HUDEP-2 (cell line): ENCODE measurements around the gene POU6F1.
"Not testable (repeated sequence)": the region's sequence is repeated elsewhere in the genome, so short reads cannot be mapped to it uniquely, and the experiment has no call there.

Experiments
- DNase-seq, 76 experiments: peaks; one replicate each; lab custom pipeline; 2025; ENCODE audit not compliant: unreplicated experiment in 76 of 76; lab: John Stamatoyannopoulos, UW

Gene POU6F1, protein sequence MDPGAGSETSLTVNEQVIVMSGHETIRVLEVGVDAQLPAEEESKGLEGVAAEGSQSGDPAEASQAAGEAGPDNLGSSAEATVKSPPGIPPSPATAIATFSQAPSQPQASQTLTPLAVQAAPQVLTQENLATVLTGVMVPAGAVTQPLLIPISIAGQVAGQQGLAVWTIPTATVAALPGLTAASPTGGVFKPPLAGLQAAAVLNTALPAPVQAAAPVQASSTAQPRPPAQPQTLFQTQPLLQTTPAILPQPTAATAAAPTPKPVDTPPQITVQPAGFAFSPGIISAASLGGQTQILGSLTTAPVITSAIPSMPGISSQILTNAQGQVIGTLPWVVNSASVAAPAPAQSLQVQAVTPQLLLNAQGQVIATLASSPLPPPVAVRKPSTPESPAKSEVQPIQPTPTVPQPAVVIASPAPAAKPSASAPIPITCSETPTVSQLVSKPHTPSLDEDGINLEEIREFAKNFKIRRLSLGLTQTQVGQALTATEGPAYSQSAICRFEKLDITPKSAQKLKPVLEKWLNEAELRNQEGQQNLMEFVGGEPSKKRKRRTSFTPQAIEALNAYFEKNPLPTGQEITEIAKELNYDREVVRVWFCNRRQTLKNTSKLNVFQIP

DNA sequence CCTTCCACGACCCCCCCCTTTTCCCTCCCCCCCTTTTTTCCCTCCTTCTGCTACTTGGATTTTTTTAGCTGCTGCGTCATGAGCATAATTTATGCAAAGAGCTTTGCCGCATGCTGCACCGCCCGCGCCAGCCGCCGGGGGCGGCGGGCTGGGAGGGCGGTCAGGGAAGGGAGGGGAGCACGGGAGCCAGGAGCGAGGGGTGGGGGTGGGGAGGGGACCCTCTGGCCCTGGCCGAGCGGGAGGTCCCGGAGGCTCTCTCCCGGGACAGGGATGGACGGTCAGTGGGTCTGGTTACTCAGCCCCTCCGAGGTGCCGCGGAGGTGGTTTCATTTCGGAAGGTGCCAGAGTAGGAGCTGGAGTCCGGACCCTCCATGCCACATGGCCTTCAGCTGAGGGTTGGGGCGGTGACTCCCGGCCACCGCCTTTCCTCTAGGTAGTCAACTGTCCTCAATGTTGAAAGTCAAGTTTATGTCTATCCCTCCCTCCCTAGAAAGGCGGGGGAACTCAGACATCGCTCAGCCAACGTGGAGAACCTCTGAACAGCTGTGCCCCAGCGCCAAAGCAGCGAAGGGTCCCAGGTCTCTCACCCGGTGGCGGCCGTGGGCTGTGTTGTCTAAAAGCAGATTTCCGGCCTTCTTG is at the start of gene POU6F1:
Gene POU6F1, minus strand, starts transcription at position 95 of the 639 bp plus-strand sequence. CDS start 11,226 bp downstream, outside the sequence.
- peak in 72 of 76 experiments; percentile 12 to 83 (median 58) for DNase-seq

DNA sequence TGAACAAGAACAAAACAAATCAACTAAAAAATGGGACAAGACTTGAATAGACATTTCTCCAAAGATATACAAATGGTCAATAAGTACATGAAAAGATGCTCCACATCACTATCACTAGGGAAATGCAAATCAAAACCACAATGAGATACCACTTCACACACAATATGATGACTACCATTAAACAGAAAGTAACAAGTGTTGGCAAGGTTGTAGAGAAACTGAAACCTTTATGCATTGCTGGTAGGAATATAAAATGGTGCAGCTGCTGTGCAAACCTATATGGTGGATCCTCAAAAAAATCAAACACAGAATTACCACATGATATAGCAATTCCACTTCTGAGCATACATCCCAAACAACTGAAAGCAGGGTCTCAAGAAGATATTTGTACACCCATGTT is 47.2 kb upstream of the POU6F1 start:
- DNase-seq = no peak

DNA sequence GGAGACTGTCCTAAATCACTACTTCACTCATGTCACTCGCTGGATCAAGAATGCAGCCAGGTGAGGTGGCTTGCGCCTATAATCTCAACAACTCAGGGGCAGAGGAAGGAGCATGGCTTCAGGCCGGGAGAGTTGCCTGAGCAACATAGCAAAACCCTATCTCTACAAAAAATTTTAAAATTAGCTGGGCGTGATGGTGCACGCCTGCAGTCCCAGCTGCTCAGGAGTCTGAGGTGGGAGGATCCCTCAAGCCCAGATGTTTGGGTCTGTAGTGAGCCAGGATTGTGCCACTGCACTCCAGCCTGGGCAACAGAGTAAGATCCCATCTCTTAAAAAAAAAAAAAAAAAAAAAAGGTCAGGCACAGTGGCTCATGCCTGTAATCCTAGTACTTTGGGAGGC is 46.4 kb upstream of the POU6F1 start:
- DNase-seq = no peak

DNA sequence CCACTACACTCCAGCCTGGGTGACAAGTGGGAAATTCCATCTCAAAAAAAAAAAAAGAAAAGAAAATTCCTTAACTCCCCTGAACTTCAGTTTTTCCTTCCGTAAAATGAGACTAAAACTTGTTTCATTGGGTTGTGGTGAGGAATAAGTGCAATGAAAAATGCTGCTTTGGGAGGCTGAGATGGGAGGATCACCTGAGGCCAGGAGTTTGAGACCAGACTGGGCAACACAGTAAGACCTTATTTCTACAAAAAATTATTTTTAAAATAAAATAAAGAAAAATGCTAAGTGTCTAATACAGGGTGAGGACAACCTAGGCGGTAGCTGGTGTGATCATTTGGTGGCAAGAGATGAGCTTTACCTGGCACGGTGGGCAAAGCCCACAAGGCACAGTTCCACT is 45.5 kb upstream of the POU6F1 start:
- no peak for DNase-seq

DNA sequence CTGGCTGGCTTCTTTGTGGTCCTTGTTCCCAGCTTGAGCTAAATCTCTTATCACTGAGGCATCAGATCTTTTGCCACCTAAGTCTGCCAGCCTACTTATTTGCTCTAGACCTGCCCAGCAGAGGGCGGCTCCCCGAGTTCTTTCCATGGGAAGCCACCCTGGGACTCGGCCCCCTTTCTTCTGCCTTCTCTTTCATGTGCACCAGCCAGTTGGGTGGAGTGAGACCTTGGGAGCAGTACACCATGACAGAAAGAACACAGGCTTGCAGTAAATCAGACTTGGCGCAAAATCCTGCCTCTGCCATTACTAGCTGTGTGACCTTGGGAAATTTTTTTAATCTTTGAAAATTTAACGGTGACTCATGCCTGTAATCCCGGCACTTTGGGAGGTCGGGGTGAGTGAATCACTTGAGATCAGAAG is 44.9 kb upstream of the POU6F1 start:
- DNase-seq = peak in 22 of 76 experiments; percentile 9 to 36 (median 17)

DNA sequence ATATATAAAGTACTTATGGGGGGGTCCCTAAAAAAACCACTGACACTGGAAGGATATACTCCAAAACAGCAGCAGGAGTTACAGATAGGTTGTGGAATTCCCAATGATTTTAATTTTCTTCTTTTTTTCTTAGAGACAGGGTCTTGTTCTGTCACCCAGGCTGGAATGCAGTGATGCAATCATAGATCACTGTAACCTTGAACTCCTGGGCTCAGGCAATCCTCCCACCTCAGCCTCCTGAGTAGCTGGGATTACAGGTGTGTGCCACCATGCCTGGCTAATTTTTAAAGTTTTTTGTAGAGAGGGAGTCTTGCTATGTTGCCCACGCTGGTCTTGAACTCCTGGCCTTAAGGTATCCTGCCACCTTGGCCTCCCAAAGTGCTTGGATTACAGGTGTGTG is 41.7 kb upstream of the POU6F1 start:
- not testable (repeated sequence) for DNase-seq

DNA sequence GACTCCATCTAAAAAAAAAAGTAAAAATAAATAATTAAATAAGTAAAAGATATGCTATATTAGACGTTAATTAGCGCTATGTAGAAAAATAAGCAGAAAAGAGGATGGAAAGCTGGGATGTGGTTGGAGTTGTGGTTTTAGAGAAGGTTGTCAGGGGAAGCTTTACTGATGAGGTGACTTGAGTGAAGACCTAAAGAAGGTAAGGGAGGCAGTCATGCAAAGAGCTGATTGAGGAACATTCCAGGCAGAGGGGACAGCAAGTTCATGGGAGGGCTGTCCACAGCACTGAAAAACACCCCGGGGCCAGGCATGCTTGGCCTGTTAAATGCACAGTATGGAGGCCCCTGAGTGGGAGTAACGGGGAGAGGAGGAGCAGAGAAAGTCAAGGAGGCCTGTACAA is 36.7 kb upstream of the POU6F1 start:
- no peak for DNase-seq

DNA sequence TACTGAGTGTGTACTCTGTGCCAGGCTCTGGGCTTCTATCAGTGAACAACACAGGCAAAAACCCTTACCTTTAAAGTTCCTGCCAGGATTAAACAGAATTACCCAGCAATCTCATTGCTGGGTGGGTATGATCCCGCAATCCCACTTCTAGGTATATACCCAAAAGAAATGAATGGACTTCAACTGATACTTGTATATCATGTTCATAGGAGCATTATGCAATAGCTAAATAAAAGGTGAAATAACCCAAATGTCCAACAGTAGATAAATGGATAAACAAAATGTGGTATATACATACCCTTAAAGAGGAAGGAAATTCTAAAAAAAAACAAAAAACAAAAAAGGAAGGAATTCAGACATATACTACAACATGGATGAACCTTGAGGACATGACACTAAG is 35.4 kb upstream of the POU6F1 start:
- no peak for DNase-seq

DNA sequence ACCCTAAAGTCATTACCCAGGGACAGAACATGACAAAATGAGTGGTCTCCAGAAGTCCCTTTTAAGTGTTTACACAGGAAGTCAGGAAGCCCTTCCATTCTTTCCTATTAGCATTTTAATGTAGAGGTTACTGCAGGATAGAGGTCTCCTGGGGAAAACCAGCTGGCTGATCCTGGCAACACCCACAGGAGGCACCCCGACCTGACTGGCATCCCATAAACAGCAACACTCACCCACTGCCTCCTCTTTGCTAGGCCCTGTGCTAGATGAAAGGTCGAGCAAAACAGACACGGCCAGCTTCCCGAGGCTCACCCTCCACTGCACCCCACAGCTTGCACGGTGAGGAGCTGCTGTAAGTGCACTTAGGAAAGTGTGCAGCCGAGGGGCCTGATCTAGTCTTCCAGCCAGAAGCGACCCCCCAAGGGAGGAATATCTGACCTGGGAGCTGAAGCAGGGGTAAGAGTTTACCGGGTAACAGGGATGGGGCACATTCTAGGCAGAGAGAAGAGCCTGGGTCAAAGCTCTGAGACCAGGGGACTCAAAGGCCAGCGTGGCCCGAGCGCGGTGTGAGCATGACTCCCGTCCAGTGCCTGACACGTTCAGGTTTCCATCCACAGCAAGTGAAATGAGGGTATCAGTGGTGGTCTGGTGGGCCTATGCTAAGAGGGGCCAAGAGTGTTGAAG is 29.8 kb upstream of the POU6F1 start:
- no peak for DNase-seq

DNA sequence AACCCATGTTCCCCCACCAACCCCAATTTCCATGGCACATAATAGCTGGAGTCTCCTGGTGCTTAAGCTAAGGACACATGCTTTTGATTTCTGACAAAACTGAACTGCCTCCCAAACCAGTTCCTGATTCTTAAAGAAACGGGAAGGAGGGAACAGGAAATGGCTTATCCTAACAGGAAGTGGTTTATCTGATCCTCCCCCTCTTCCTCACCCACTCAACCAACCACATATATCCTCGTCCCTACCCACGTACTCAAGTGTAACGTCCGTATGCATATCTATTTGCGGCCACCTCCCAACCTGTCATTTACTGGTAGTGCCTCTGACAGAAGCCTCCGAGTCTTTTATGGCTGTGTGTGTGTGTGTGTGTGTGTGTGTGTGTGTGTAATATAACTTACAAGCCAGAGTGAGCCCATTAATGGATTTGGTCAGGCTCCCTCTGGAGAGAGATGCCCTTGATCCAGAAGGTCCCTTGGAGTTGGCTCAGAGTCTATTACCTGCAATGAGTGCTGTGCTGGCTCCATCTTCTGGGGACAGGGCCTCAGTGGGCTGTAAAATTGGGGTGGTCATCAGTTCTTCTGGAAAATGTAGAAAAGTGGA is 28.5 kb upstream of the POU6F1 start:
- peak in 68 of 76 experiments; percentile 15 to 89 (median 56) for DNase-seq

DNA sequence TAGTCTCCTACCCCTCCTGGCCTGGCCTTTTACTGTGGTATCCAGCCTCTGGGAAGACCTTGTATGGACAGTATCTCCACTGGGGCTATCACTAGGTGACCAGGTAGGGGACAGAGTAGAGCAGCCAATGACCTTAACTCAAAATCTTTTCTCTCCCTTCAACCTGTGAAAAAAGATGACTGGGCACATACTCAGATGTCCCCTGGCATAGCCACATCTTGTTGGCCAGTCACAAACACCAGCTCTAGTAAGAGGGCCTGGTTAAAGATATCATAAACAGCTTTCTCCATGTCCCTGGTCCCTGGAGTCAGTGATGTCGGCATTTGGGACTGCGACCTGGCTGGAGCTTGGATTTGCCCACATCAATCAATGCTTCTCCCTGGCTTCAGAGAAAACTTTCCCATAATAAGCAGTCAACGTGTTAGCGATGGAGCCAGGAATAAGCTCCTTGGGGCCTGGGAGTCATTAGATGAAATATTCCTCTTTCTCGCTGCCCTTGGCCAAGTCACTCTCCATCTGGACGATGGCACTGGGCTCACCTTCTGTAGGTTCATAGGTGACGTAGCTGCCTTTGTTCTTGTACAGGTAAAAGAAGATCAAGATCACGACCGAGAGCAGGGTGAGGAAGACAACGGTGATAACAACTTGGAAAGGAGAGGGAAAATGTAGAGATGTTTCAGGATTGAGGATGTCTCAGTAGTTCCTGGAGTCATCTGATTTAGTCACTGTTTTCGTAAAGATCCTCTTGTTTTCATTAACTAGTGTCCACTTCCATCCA is 27.8 kb upstream of the POU6F1 start:
- DNase-seq = no peak

DNA sequence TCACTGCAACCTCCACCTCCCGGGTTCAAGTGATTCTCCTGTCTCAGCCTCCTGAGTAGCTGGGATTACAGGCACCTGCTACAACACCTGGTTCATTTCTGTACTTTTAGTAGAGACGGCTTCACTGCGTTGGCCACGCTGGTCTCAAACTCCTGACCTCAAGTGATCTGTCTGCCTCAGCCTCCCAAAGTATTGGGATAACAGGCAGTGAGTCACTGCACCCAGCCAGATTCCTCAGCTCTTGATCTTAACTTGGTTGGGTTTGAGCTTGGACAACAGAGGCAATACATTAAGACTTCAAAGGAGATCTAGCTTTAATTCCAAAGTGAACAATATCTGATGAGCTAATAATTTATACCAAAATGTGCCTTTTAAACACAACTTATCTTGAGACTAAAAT is 26.4 kb upstream of the POU6F1 start:
- no peak for DNase-seq

DNA sequence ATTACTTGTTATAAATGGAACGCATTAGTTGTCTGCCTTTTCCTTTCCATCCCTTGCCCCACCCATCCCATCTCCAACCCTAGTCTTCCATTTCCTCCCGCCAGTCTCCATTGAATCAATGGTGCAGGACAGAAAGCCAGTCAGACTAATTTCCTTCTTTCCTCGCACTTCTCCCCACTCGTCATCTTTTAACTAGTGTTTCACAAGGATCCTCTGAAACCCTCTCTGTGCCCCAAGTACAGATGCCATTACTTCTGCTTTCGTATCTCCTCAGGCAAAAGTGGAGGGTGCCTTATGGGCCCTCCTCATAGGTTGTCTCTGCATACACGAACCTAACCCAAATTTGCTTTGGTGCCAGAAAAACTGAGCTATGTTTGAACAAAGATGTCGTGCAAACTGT is 25.0 kb upstream of the POU6F1 start:
- DNase-seq = no peak

DNA sequence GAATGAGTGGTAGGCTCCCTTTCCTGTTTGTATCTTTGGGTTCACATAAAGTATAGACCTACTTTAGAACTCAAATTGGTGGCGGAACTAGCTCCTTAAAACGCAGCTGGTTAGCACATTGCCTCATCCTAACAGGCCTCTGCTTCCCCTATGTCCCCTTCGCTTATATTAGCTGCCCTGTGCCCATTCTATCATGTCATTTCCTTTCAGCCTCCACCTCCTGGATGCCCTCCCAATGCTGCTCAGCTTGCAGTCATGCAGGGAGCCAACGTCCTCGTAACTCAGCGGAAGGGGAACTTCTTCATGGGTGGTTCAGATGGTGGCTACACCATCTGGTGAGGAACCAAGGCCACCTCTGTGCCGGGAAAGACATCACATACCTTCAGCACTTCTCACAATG is 24.3 kb upstream of the POU6F1 start:
- DNase-seq = no peak

DNA sequence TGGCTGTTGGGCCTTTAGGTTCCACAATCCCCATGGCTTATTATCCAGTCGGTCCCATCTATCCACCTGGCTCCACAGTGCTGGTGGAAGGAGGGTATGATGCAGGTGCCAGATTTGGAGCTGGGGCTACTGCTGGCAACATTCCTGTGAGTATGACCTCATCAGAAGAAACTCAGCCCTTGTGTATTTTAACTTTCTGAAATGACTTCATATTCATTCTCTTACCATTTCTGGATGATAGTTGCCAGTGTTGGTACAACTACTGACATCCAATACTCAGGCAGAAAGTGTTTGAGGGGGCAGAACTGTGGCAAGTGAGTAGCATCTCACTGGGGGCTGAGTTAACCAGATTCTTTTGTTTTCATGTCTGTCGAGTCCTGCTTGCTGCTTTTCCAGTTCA is 23.1 kb upstream of the POU6F1 start:
- DNase-seq = no peak

DNA sequence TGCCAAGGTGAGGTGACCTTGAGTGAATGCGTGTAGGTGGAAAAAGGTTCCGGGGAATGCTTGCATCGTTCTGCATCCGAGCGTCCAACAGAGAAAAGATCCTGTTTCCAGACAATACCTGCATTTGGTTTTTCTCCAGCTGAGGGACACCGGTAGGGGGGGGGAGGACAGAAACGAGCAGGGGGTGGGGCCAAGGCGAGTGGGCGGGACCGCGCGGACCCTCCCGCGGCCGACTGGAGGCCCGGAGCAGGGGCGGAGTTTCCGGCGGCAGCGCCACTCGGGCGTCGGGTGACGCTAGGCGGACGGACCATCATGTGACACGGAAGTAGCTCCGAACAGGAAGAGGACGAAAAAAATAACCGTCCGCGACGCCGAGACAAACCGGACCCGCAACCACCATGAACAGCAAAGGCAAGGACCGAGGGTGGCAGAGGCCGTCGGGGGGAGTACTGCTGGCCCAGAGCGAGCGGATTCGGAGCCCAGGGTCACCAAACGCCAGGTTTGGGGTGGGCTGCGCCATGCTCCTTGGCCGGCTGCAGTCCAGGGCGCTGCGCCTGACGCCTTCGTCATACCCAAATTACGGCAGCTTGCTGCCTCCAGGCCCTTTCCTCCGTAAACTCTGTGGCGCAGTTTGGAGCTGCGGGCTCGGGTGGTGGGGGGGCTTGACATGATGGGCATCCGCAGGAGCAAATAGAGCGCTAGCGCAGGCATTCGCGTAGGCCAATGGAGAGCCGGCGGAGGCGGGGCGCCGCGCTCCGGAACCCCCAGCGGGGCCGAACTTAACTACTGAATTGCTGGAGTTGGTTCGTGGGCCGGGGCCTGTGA is 20.9 kb upstream of the POU6F1 start, which contains the start of gene DAZAP2:
Gene DAZAP2, plus strand, starts transcription at position 317 of the 825 bp plus-strand sequence. Its CDS starts 82 bp downstream, at position 399.
- DNase-seq = peak in 75 of 76 experiments; percentile 15 to 96 (median 91)

DNA sequence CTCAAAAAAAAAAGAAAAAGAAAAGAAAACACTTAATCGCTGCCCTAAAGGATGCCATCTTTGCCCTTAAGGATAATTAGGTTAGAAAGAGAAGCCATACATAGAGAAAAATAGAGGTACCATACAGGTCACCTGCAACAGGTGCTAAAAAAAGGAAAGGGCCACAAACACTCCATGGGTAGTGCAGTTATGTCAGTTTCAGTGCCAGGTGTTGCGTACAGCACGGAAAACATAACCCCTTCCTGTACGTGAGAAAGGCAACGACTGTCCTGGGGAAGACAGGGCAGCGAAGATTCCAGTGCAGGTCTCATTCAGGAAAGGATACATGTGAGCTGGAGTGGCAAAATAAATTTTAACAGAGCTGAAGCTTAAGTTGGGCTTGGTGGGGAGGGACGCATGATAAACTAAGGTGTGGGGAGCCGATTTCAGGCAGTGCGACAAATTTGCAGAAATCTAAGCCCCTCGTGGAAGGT is 20.2 kb upstream of the POU6F1 start:
- no peak for DNase-seq

DNA sequence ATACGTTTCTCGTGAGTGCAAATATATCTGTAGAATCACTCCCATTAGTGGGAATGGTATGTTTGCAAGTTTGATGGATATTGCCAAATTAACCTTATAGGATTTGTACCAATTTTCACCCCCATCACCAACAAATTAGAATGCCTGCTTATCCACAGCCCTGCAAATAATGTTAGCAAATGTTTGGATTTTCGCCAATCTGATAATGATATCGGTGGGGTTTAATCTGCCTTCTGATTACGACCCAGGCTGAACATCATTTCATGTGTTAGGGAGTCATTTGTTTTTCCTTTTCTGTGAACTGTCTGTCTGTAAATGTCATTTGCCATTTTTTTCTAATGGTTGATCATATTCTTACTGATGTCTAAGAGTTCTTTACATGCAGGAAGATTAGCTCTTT is 16.7 kb upstream of the POU6F1 start:
- peak in 7 of 76 experiments; percentile 9 to 53 (median 12) for DNase-seq

DNA sequence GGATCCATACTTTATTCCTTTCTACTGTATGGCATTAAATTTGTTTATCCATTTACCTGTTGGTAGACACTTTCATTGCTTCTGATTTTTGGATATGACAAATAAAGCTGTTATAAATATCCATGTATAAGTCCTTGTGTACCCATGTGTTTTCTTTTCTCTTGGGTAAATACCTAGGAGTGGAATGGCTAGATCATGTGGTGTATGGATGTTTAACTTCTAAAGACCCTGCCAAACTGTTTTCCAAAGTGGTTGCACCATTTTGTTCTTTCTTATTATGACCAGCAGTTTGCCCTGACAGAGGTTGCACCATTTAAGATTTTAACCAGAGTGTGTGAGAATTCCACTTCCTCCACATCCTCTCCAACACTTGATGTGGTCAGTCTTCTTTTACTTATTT is 14.8 kb upstream of the POU6F1 start:
- no peak for DNase-seq
